Aorta (tissue), 5 donors: ENCODE results near the gene COPS7A. TPM values are rescaled to one million over a fixed set of nuclear protein-coding genes. Genes with fewer than 3 reads are reported as not detected.
"Not testable (repeated sequence)": the region's sequence is repeated elsewhere in the genome, so short reads cannot be mapped to it uniquely, and the experiment has no call there.

ENCODE experiments used
- ATAC-seq: fragments of 200-7000 bp; cut with Tn5 transposase; one replicate; pipeline ENCODE4 v1.9.1; 2022; ENCODE audit warnings: moderate library complexity; ENCODE audit not compliant: low FRiP score
- DNase-seq, 2 donors: peaks; one replicate each; pipeline ENCODE4 v3.0.0-alpha.2; 2020
- H3K27ac ChIP-seq, 2 donors: one replicate each; pipeline ENCODE4 v1.5.1; 2013; ENCODE audit warnings: low read length in 2 of 2, mild to moderate bottlenecking in 2 of 2, moderate library complexity in 2 of 2, control low read depth in 1 of 2, inconsistent platforms in 1 of 2, low read depth in 1 of 2
- H3K27me3 ChIP-seq, 2 donors: one replicate each; pipeline ENCODE4 v1.6.1; 2013; ENCODE audit warnings: control low read depth in 1 of 2, low read length in 1 of 2, mild to moderate bottlenecking in 1 of 2, moderate library complexity in 1 of 2; ENCODE audit not compliant: insufficient read depth in 2 of 2, control insufficient read depth in 1 of 2
- H3K36me3 ChIP-seq, 2 donors: one replicate each; pipeline ENCODE4 v1.6.1; 2013; ENCODE audit warnings: control low read depth in 1 of 2, low read length in 1 of 2, mild to moderate bottlenecking in 1 of 2; ENCODE audit not compliant: insufficient read depth in 2 of 2, control insufficient read depth in 1 of 2
- H3K4me1 ChIP-seq, 2 donors: one replicate each; pipeline ENCODE4 v1.6.1; 2013; ENCODE audit warnings: low read length in 2 of 2, control low read depth in 1 of 2, mild to moderate bottlenecking in 1 of 2, moderate library complexity in 1 of 2; ENCODE audit not compliant: insufficient read depth in 2 of 2, control insufficient read depth in 1 of 2
- H3K4me3 ChIP-seq, 2 donors: one replicate each; pipeline ENCODE4 v1.5.1; 2013; ENCODE audit warnings: low read length in 2 of 2, control low read depth in 1 of 2, mild to moderate bottlenecking in 1 of 2
- H3K9me3 ChIP-seq: one replicate; pipeline ENCODE4 v1.6.1; 2013; ENCODE audit warnings: mild to moderate bottlenecking, low read length; ENCODE audit not compliant: control insufficient read depth
- WGBS, 2 donors: extraction: QIAGEN DNeasy Blood & Tissue Kit; methylation state at CpG; one replicate each; pipeline ENCODE4 v1.1.7; 2013; 5-methylcytosine and 5-hydroxymethylcytosine counted together
- intact Hi-C, 2 donors: fragments of 100-400 bp; cut with DNase I; formaldehyde crosslinking; loops; one replicate each; pipeline versions ENCODE4 v1.14.2 to v1.15.0; 2022
- polyA plus RNA-seq, 2 donors: library from polyadenylated mRNA; stranded (reverse); fragments of 200-250 nt; gene quantifications; one replicate each; pipeline ENCODE4 v1.2.3, GENCODE V29; 2013
- total RNA-seq, 2 donors: library from RNA; stranded (reverse); fragmentation: NEBNext Ultra II Directional; extraction: Animal tissue kit (Norgen Biotek cat#: 25700); gene quantifications; one replicate each; pipeline ENCODE4 v1.2.1, GENCODE V29; 2021
- donor health status: healthy with polysubstance abuse.
- donor health status: Bipolar disorder and iron deficiency.
- donor health status: DM: no; HTN: no; CAD: no.
- donor health status: DM: no; HTN: no; CAD: no.
- donor health status: DM: yes; HTN: yes; CAD: no.

The COPS7A gene
- total and polyA plus RNA-seq, 4 donors, result 43.8 to 70.5 (median 48.5) TPM

DNA sequence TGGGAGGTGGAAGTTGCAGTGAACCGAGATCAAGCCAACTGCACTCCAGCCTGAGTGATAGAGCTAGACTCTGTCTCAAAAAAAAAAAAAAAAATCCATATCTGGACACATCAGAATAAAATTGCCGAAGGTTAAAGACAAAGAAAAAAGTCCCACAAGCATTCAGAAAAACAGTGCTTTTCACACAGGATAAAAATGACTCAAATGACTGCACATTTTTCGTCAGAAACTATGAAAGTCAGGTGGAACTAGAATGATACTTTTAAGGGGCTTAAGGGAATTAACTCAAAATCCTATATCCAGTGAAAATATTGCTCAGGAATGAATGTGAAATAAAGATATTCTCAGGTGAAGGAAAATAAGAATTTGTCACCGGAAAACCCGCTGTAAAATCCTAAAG, 12.9 kb downstream of the COPS7A start:
- Histone ChIP-seq H3K27me3 (no peaks in the 10 kb centered on the region), H3K36me3 (peaks cover 0 to 1% of the 10 kb centered on the region in 2 donors), H3K4me1 (no peaks in the 10 kb centered on the region), H3K9me3 (no peaks in the 10 kb centered on the region), H3K4me3 (no peak overlapping the region), H3K27ac (no peak overlapping the region)
- no peak for DNase-seq
- ATAC-seq, result no peak
- intact Hi-C loops, result loop anchor here (5.0 kb wide), 1 partner anchor 41 kb away; no protein-coding TSS in a partner anchor
- WGBS, 2 donors, result 94 to 96% methylated on average over 5 of the region's 5 CpGs

DNA sequence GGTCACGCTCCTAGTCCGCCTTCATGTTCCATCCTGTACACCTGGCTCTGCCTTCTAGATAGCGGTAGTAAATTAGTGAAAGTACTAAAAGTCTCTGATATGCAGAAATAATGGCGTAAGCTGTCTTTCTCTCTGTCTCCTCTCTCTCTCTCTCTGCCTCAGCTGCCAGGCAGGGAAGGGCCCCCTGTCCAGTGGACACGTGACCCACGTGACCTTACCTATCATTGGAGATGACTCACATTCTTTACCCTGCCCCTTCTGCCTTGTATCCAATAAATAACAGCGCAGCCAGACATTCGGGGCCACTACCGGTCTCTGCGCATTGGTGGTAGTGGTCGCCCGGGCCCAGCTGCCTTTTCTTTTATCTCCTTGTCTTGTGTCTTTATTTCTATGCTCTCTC, 18.2 kb downstream of the COPS7A start:
- H3K4me3 ChIP-seq, H3K4me1 ChIP-seq, intact Hi-C loops, DNase-seq, H3K27me3 ChIP-seq, H3K36me3 ChIP-seq, H3K9me3 ChIP-seq, ATAC-seq, H3K27ac ChIP-seq: not testable (repeated sequence)
- WGBS, 2 donors, result 81 to 84% methylated on average over 11 to 12 of the region's 12 CpGs

DNA sequence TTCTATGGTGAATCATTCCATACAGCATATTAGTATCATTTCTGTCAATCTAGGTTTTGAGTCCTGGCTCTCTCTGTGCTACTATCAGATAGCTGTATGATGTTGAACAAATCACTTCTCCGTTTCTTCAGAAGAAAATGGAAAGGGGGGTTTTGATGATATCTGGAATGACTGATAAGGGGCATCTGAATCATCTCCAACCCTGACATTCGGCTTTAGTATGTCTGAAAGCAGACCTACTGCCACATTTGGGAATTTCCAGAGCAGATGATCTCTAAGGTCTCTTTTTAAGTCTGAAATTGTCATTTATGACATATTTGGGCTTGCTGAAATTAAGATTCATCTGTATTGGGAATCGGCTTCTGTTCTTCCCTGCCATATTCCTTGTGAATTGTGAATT, 19.0 kb downstream of the COPS7A start:
- Histone ChIP-seq H3K27ac (no peak overlapping the region), H3K4me3 (no peak overlapping the region), H3K4me1 (no peaks in the 10 kb centered on the region), H3K9me3 (no peaks in the 10 kb centered on the region), H3K27me3 (no peaks in the 10 kb centered on the region), H3K36me3 (peaks cover 0 to 4% of the 10 kb centered on the region in 2 donors)
- DNase-seq, result no peak
- WGBS, 2 donors, result 88 to 90% methylated on average over 3 of the region's 3 CpGs
- no peak for ATAC-seq
- intact Hi-C loops, result no loop called here

DNA sequence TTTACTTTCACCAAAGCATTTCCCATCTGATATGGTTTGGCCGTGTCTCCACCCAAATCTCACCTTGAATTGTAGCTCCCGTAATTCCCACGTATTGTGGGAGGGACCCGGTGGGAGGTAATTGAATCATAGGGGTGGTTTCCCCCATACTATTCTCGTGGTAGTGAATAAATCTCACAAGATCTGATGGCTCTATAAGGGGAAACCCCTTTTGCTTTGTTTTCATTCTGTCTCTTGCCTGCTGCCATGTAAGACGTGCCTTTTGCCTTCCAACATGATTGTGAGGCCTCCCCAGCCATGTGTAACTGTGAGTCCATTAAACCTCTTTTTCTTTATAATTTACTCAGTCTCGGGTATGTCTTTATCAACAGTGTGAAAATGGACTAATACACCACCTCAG, 19.5 kb downstream of the COPS7A start:
- H3K27me3 ChIP-seq, DNase-seq, H3K27ac ChIP-seq, H3K4me3 ChIP-seq, ATAC-seq, H3K4me1 ChIP-seq, H3K36me3 ChIP-seq, intact Hi-C loops, H3K9me3 ChIP-seq: not testable (repeated sequence)
- WGBS, 2 donors, result 73 to 77% methylated on average over 7 of the region's 7 CpGs

DNA sequence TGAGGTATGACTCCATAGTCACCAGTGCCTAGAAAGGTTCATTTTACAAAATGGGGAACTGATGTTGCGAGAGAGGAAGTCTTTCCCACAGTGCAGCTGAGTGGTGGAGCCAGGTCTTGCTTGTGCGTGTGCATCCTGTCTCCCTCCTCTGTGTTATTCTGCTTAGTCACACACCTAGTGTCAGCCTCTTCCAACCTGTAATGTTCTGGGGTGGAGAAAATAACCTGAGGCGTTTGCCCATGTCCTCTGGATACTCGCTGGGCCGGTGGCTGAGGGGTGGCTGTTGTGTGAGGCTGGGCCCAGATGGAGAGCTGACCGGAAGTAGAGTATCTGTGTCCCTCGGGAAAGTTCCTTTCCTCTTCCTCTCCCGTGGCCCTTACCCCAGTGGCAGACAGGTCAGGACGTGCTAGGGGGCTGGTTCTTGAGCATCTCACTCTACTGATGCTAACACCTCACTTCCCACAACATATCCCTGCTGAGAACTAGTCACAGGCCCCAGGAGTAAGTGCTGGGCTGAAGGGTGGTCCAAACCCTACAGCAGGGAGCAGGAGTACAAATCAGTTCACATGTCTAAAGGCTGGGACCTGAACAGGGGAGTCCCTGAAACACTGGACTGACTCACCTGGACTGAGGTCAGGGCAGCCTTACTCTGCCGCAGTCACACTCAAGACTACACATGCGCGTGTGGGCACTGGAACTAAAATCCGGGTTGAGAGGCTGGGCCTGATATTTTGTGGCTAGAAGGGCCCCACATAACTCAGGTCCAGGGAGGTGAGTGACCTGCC, 22.1 kb downstream of the COPS7A start:
- WGBS, 2 donors, result 64 to 65% methylated on average over 12 to 13 of the region's 13 CpGs
- intact Hi-C loops, result no loop called here
- Histone ChIP-seq H3K4me1 (no peaks in the 10 kb centered on the region), H3K27ac (no peak overlapping the region), H3K36me3 (peaks cover 0 to 14% of the 10 kb centered on the region in 2 donors), H3K4me3 (no peak overlapping the region), H3K9me3 (no peaks in the 10 kb centered on the region), H3K27me3 (no peaks in the 10 kb centered on the region)
- ATAC-seq (peak; percentile 20), DNase-seq (no peak)

DNA sequence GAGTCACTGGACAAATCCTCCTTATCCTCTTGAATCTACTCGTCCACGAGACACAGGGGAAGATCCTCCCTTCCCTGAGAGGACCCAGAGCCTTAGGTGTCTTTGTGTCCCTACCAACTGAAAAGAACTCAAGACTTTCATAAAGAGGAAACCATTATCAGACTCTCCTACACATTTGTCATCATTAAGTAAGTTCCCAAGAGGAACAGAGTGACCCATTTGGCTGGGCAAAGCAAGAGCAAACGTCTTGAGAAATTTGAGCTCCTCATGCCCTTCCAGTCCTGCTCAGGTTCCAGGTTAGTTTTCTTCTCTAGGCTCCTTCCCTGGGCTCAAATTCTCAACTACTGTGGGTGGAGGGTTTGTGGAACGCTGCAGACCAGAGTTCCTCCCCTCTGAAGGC, 23.4 kb downstream of the COPS7A start:
- H3K4me3 ChIP-seq, result no peak overlapping the region
- H3K4me1 ChIP-seq, result no peaks in the 10 kb centered on the region
- H3K27ac ChIP-seq, result no peak overlapping the region
- intact Hi-C loops, result no loop called here
- DNase-seq (no peak), ATAC-seq (no peak)
- 54 to 56% methylated on average over 4 of the region's 4 CpGs for WGBS, 2 donors
- no peaks in the 10 kb centered on the region for H3K27me3 ChIP-seq
- H3K36me3 ChIP-seq, result peaks cover 0 to 14% of the 10 kb centered on the region in 2 donors
- no peaks in the 10 kb centered on the region for H3K9me3 ChIP-seq

DNA sequence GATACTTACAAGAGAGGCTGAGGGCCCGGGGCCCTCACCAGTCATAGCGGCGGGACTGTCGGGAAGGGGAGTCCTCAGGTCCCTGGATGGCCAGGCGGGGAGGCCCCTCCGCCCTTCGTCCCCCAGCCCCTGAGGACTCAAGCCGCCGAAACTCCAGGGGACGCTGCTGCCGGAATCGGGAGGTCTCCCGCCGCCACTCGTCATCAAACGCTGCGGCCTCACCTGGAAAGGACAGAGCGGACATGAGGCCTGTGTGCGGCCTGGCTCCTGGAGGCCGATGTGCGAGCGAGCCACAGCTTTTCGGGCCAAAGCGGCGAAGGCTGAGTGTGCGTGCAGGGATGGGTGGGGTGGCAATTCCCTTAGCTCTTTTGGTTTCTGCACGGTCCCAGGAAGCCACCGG, 24.9 kb downstream of the COPS7A start:
- Histone ChIP-seq H3K4me3 (no peak overlapping the region), H3K9me3 (no peaks in the 10 kb centered on the region), H3K4me1 (no peaks in the 10 kb centered on the region), H3K27me3 (no peaks in the 10 kb centered on the region), H3K27ac (no peak overlapping the region), H3K36me3 (peaks cover 0 to 14% of the 10 kb centered on the region in 2 donors)
- no peak for DNase-seq
- no peak for ATAC-seq
- WGBS, 2 donors, result 93 to 95% methylated on average over 28 of the region's 28 CpGs
- intact Hi-C loops, result no loop called here

DNA sequence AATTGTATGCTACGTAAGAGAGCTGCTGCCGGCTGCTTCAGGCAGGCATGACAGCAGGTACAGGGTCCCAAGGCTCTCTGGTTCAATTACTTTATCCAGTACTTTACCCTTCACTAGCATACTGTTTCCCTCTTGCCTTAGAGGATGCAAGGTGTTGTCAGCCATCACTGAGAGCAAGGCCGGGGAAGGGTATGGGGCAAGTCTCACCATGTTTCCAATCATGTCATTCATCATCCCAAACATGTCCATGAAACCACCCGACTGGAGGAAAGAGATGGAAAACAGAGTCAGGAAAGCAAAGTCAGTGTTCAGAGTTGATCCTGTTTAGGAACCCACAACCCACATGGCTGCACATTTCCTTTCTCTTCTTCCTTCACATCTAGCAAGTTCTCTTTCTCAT, 26.7 kb downstream of the COPS7A start:
- Histone ChIP-seq H3K27ac (no peak overlapping the region), H3K4me3 (no peak overlapping the region), H3K9me3 (no peaks in the 10 kb centered on the region), H3K4me1 (no peaks in the 10 kb centered on the region), H3K36me3 (peaks cover 0 to 14% of the 10 kb centered on the region in 2 donors), H3K27me3 (no peaks in the 10 kb centered on the region)
- DNase-seq, result no peak
- WGBS, 2 donors, result 74 to 76% methylated on average over 4 of the region's 4 CpGs
- intact Hi-C loops, result loop anchor here (5.0 kb wide), 1 partner anchor 77 kb away; the partner anchor contains the start of gene P3H3 (in 2 of the 2)
- ATAC-seq, result no peak

DNA sequence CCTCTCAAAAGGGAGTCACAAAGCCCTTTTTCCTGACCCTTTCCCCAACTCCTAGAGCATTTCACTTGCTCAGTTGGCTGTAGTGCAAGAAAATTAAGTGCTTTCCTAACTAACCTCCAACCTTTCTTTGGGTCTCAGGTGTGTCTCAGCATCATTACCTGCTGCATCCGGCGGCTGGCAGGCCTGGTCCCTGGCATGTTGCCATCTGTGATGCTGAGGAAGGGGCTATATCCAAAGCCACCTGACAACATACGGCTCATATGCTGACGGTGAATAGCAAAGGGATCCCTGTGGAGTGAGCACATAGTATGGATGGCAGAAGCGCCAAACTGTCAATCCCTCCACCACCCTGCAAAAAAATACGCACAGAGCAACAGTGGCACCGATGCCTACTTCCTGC, 27.9 kb downstream of the COPS7A start:
- H3K4me1 ChIP-seq, result no peaks in the 10 kb centered on the region
- ATAC-seq, result no peak
- intact Hi-C loops, result loop anchor here (2.0 to 5.0 kb wide), 2 partner anchors 27 to 76 kb away; partner anchors contain the start of gene P3H3 (in 2 of the 2)
- H3K36me3 ChIP-seq, result peaks cover 0 to 14% of the 10 kb centered on the region in 2 donors
- peak in 1 of 2 donors; percentile 76 for DNase-seq
- no peaks in the 10 kb centered on the region for H3K27me3 ChIP-seq
- no peak overlapping the region for H3K4me3 ChIP-seq
- H3K9me3 ChIP-seq, result no peaks in the 10 kb centered on the region
- WGBS, 2 donors, result 63 to 65% methylated on average over 7 of the region's 7 CpGs
- H3K27ac ChIP-seq, result peak overlapping the region in 1 of 2 donors; percentile 96
